PC-9 (cell line): ENCODE measurements around the gene ISCA1. TPM values are rescaled to one million over a fixed set of nuclear protein-coding genes. Genes with fewer than 3 reads are reported as not detected.

Source experiments
- BruUV-seq: library from RNA; stranded (reverse); fragments of 400-500 nt; replicated peaks from 2 replicates; lab custom pipeline; 2021; lab: Mats Ljungman, UMichigan
- CTCF ChIA-PET: fragments of 300-600 bp; sonication (Branson Sonifier 250); formaldehyde crosslinking; loops from one replicate; lab custom pipeline; 2022; ENCODE audit warnings: antibody characterized with exemption; lab: Charles Lee
- POLR2A ChIA-PET: fragments of 300-600 bp; sonication (Branson Sonifier 250); formaldehyde crosslinking; loops from one replicate; lab custom pipeline; 2022; ENCODE audit warnings: antibody characterized with exemption; ENCODE audit not compliant: unreplicated experiment; lab: Charles Lee
- DNase-seq, 2 experiments: peaks; one replicate each; pipeline versions ENCODE4 v3.0.0 to v3.0.0-alpha.2; 2015 to 2022; ENCODE audit warnings: mixed read lengths in 1 of 2
- H2AFZ ChIP-seq: fragments of 200-600 bp; sonication (generic); 2 replicates; pipeline ENCODE4 v1.8.1; 2017; ENCODE audit warnings: antibody characterized with exemption
- H3F3A ChIP-seq: fragments of 200-600 bp; sonication (generic); 2 replicates; pipeline ENCODE4 v1.8.1; 2017; ENCODE audit warnings: antibody characterized with exemption, mild to moderate bottlenecking, low read depth; ENCODE audit not compliant: insufficient read depth
- H3K27ac ChIP-seq: fragments of 200-600 bp; sonication (generic); 2 replicates; pipeline ENCODE4 v1.6.1; 2016; ENCODE audit warnings: mixed run types
- H3K27me3 ChIP-seq: fragments of 200-600 bp; sonication (generic); 2 replicates; pipeline ENCODE4 v1.6.1; 2016; ENCODE audit warnings: low read depth, mixed run types; ENCODE audit not compliant: insufficient read depth
- H3K36me3 ChIP-seq: fragments of 200-600 bp; sonication (generic); 2 replicates; pipeline ENCODE4 v1.6.1; 2016; ENCODE audit warnings: low read depth, mixed run types
- H3K4me1 ChIP-seq: fragments of 200-600 bp; sonication (generic); replicated peaks from 2 replicates; pipeline ENCODE4 v1.6.1; 2016; ENCODE audit warnings: mixed run types; ENCODE audit not compliant: insufficient read depth
- H3K4me2 ChIP-seq: fragments of 200-600 bp; sonication (generic); 2 replicates; pipeline ENCODE4 v1.6.1; 2017; ENCODE audit warnings: mixed run types
- H3K4me3 ChIP-seq: fragments of 200-600 bp; sonication (generic); 2 replicates; pipeline ENCODE4 v1.6.1; 2016; ENCODE audit warnings: mixed run types
- H3K79me2 ChIP-seq: fragments of 200-600 bp; sonication (generic); 2 replicates; pipeline ENCODE4 v1.6.1; 2017; ENCODE audit warnings: low read depth, mixed run types
- H3K9me2 ChIP-seq: fragments of 200-600 bp; sonication (generic); 2 replicates; pipeline ENCODE4 v1.8.1; 2017; ENCODE audit warnings: mild to moderate bottlenecking; ENCODE audit not compliant: insufficient read depth
- H3K9me3 ChIP-seq: fragments of 200-600 bp; sonication (generic); 2 replicates; pipeline ENCODE4 v1.8.1; 2016; ENCODE audit warnings: low read depth; ENCODE audit not compliant: insufficient read depth
- H4K20me1 ChIP-seq: fragments of 200-600 bp; sonication (generic); 2 replicates; pipeline ENCODE4 v1.8.1; 2017; ENCODE audit not compliant: insufficient read depth
- EZH2 ChIP-seq: fragments of 200-600 bp; sonication (generic); IDR thresholded peaks from 2 replicates; pipeline ENCODE4 v1.8.0; 2017; ENCODE audit warnings: antibody characterized with exemption, low read depth
- intact Hi-C: fragments of 100-400 bp; cut with micrococcal nuclease; formaldehyde crosslinking; loops from one replicate; pipeline ENCODE4 v1.10.0; 2022; ENCODE audit not compliant: unreplicated experiment
- total RNA-seq: library from RNA; stranded (reverse); gene quantifications from 2 replicates; pipeline ENCODE4 v1.2.3, GENCODE V29; 2021
- TF ChIP-seq, protein P1 (sequence below): fragments of 200-600 bp; sonication (generic); conservative IDR thresholded peaks from 2 replicates; pipeline ENCODE4 v1.6.1; 2017; ENCODE audit warnings: mixed run types, antibody characterized with exemption, mild to moderate bottlenecking, moderate library complexity

Gene ISCA1
- total RNA-seq, 1 experiment from 2014 or later = 29.6 TPM

DNA sequence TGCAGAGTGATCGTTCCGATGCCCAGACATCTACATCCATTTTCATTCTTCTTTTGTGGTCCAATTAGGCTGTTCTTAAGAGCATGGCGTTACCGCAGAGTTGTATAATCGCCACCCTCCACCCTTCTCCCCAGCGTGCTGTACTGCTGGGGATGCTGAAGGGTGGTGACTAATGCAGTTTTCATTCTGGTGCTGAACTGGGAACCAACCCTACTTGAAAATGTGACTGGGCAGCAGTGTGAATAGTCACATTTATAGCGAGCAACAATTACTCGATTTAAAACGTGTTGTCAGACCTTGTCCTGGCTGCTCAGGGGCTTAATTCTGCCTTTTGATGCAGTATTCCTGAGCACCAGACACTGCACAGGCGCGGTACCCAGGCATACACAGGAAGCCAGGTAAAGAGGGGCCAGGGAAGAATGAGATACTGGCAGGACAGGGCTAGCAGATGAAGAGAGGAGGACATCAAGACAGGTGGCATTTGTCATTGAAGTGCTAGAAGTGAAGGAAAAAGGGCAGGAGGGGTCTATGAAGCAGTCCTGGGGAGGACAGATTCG, 719 bp upstream of the ISCA1 start:
- peak overlapping the region; percentile 96 for H3K4me2 ChIP-seq
- H2AFZ ChIP-seq = peak overlapping the region; percentile 87
- BruUV-seq = TSS peak; percentile 90
- TF ChIP-seq, protein P1, sequence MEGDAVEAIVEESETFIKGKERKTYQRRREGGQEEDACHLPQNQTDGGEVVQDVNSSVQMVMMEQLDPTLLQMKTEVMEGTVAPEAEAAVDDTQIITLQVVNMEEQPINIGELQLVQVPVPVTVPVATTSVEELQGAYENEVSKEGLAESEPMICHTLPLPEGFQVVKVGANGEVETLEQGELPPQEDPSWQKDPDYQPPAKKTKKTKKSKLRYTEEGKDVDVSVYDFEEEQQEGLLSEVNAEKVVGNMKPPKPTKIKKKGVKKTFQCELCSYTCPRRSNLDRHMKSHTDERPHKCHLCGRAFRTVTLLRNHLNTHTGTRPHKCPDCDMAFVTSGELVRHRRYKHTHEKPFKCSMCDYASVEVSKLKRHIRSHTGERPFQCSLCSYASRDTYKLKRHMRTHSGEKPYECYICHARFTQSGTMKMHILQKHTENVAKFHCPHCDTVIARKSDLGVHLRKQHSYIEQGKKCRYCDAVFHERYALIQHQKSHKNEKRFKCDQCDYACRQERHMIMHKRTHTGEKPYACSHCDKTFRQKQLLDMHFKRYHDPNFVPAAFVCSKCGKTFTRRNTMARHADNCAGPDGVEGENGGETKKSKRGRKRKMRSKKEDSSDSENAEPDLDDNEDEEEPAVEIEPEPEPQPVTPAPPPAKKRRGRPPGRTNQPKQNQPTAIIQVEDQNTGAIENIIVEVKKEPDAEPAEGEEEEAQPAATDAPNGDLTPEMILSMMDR = no peak
- TF ChIP-seq EZH2 = no peak
- H4K20me1 ChIP-seq = peaks cover 19% of the 10 kb centered on the region
- H3K79me2 ChIP-seq = peaks cover 38% of the 10 kb centered on the region
- intact Hi-C loops = loop anchor here (1.0 to 2.0 kb wide), 2 partner anchors 71 to 342 kb away; partner anchors contain the start of genes NAA35 and TUT7
- H3K27ac ChIP-seq = peak overlapping the region; percentile 85
- POLR2A ChIA-PET = interaction anchor here (0.6 to 1.3 kb wide), 5 partner anchors 38 to 1400 kb away, joined by 3 to 8 read pairs (median 5); no protein-coding TSS in a partner anchor
- H3K9me2 ChIP-seq = no peaks in the 10 kb centered on the region
- peak overlapping the region; percentile 98 for H3K4me3 ChIP-seq
- H3F3A ChIP-seq = peaks cover 31% of the 10 kb centered on the region
- 0 out of 2 replicates have a peak, but pooled peaks cover 7% of the 10 kb centered on the region for H3K36me3 ChIP-seq
- H3K4me1 ChIP-seq = peaks cover 18% of the 10 kb centered on the region
- no peaks in the 10 kb centered on the region for H3K27me3 ChIP-seq
- H3K9me3 ChIP-seq = no peaks in the 10 kb centered on the region
- peak in 1 of 2 experiments; percentile 79 for DNase-seq
- CTCF ChIA-PET = interaction anchor here (0.6 kb wide), 2 partner anchors 49 to 207 kb away, joined by 3 to 14 read pairs; no protein-coding TSS in a partner anchor

DNA sequence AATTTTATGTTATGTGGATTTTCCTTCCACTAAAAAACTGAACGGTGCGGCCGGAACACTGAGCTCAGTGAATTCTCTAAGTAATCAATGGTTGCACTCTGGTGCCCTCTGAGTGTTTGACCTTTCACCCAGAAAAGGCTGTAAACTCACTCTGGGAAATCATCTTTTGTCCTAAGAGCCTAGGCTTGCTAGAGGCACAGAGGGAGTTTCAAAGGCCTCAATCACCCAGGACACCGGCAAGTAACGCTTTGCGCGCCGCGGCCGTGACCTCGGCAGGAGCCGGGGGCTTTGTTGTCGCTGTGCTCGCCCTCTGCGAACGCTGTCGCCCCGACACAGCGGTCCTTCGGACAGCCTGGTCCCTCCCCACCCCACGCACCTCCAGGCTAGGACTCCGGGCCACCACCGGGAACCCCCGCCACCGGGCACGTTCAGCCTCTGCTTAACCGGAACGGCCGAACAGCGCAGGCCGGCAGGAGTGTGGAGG, 703 bp downstream of the ISCA1 start:
- POLR2A ChIA-PET = interaction anchor here (1.3 kb wide), 1 partner anchor 39 kb away, joined by 5 read pairs; no protein-coding TSS in a partner anchor
- peak in 1 of 2 experiments; percentile 63 for DNase-seq
- Histone ChIP-seq H3K79me2 (peaks cover 47% of the 10 kb centered on the region), H3K4me1 (peaks cover 18% of the 10 kb centered on the region), H3K27me3 (no peaks in the 10 kb centered on the region), H3K9me3 (no peaks in the 10 kb centered on the region), H4K20me1 (peaks cover 25% of the 10 kb centered on the region), H3K36me3 (peaks cover 5% of the 10 kb centered on the region; the same call in 1 of the 2 replicates), H3K9me2 (no peaks in the 10 kb centered on the region), H2AFZ (peak overlapping the region; percentile 87), H3K27ac (peak overlapping the region; percentile 85), H3K4me2 (peak overlapping the region; percentile 96), H3K4me3 (peak overlapping the region; percentile 98), H3F3A (peaks cover 25% of the 10 kb centered on the region)
- CTCF ChIA-PET = no interaction called here
- BruUV-seq = TSS peak; percentile 35
- intact Hi-C loops = loop anchor here (1.0 to 2.0 kb wide), 2 partner anchors 73 to 341 kb away; partner anchors contain the start of genes NAA35 and TUT7
- TF ChIP-seq EZH2 = no peak
- TF ChIP-seq, protein P1 = no peak

DNA sequence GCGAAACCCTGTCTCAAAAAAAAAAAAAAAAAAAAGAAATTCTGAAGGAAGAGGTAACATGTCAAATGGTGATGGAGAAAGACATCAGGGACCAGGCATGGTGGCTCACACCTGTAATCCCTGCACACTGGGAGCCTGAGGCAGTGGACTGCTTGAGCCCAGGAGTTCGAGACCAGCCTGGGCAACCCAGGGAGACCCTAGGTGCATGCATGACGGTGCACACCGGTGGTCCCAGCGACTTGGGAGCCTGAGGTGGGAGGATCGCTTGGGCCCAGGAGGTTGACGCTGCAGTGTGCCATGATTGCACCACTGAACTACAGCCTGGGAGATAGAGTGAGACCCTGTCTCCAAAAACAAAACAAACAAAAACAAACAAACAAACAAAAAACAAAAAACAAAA, 1.8 kb downstream of the ISCA1 start:
- Histone ChIP-seq H3K4me1 (peaks cover 18% of the 10 kb centered on the region), H3K4me3 (peak overlapping the region; percentile 98; the same call in 1 of the 2 replicates), H3K9me2 (no peaks in the 10 kb centered on the region), H3F3A (peaks cover 25% of the 10 kb centered on the region), H3K27ac (no peak overlapping the region), H3K4me2 (peak overlapping the region; percentile 96), H3K27me3 (no peaks in the 10 kb centered on the region), H3K79me2 (peaks cover 51% of the 10 kb centered on the region), H3K9me3 (no peaks in the 10 kb centered on the region), H3K36me3 (peaks cover 5% of the 10 kb centered on the region; the same call in 1 of the 2 replicates), H2AFZ (no peak overlapping the region), H4K20me1 (peaks cover 25% of the 10 kb centered on the region)
- ChIA-PET POLR2A (interaction anchor here (0.7 kb wide), 1 partner anchor 180 kb away, joined by 15 read pairs; no protein-coding TSS in a partner anchor), CTCF (interaction anchor here (0.7 kb wide), 1 partner anchor 68 kb away, joined by 3 read pairs; no protein-coding TSS in a partner anchor)
- DNase-seq = no peak
- TF ChIP-seq EZH2 = no peak
- intact Hi-C loops = no loop called here
- no TSS peak for BruUV-seq
